GM18508 (cell line): ENCODE results near the gene KCNQ5.

Source experiments
- ATAC-seq: cut with Tn5 transposase; IDR thresholded peaks from one replicate; pipeline ENCODE4 v1.9.1; 2021; ENCODE audit warnings: moderate number of reproducible peaks; ENCODE audit not compliant: insufficient read depth, unreplicated experiment

Gene KCNQ5

GRCh38 chr6:72941263-72941662 lies 319.4 kb downstream of the KCNQ5 start:
- ATAC-seq = no peak

GRCh38 chr6:72941751-72942150 lies 319.9 kb downstream of the KCNQ5 start:
- no peak for ATAC-seq

GRCh38 chr6:72943699-72944098 lies 321.8 kb downstream of the KCNQ5 start:
- no peak for ATAC-seq

GRCh38 chr6:72944660-72945059 lies 322.8 kb downstream of the KCNQ5 start:
- ATAC-seq = no peak

GRCh38 chr6:72946774-72947173 lies 324.9 kb downstream of the KCNQ5 start:
- no peak for ATAC-seq

- no peak for ATAC-seq
Measured at GRCh38 chr6:72947534-72947933, 325.7 kb downstream of the KCNQ5 start.

GRCh38 chr6:72948153-72948552 lies 326.3 kb downstream of the KCNQ5 start:
- ATAC-seq = no peak

GRCh38 chr6:72950114-72950860 lies 328.4 kb downstream of the KCNQ5 start:
- no peak for ATAC-seq

- ATAC-seq = no peak
Measured at GRCh38 chr6:72952808-72953630, 331.2 kb downstream of the KCNQ5 start.

GRCh38 chr6:72953971-72954381 lies 332.1 kb downstream of the KCNQ5 start:
- ATAC-seq = no peak

- no peak for ATAC-seq
Measured at GRCh38 chr6:72954716-72955115, 332.9 kb downstream of the KCNQ5 start.

GRCh38 chr6:72955666-72956065 lies 333.8 kb downstream of the KCNQ5 start:
- ATAC-seq = no peak

GRCh38 chr6:72956272-72956671 lies 334.4 kb downstream of the KCNQ5 start:
- ATAC-seq = no peak

- no peak for ATAC-seq
Measured at GRCh38 chr6:72959821-72960220, 338.0 kb downstream of the KCNQ5 start.

GRCh38 chr6:72963946-72964345 lies 342.1 kb downstream of the KCNQ5 start:
- no peak for ATAC-seq

GRCh38 chr6:72966628-72967280 lies 344.9 kb downstream of the KCNQ5 start:
- ATAC-seq = no peak

- ATAC-seq = no peak
Measured at GRCh38 chr6:72967329-72967728, 345.5 kb downstream of the KCNQ5 start.

- ATAC-seq = no peak
Measured at GRCh38 chr6:72968704-72969103, 346.8 kb downstream of the KCNQ5 start.

GRCh38 chr6:72969666-72970065 lies 347.8 kb downstream of the KCNQ5 start:
- no peak for ATAC-seq

- no peak for ATAC-seq
Measured at GRCh38 chr6:72972579-72972978, 350.7 kb downstream of the KCNQ5 start.

- no peak for ATAC-seq
Measured at GRCh38 chr6:72974276-72974675, 352.4 kb downstream of the KCNQ5 start.
